Activated CD4-positive, alpha-beta T cell treated with anti-CD3 and anti-CD28 coated beads for 36 hours (primary cell): ENCODE data around the gene PDX1. TPM values are rescaled to one million over a fixed set of nuclear protein-coding genes. Genes with fewer than 3 reads are reported as not detected.

Experiments
- ATAC-seq: fragments of 200-7000 bp; cut with Tn5 transposase; one replicate; pipeline ENCODE4 v1.10.0; 2021; ENCODE audit warnings: mild to moderate bottlenecking, moderate library complexity
- CTCF ChIA-PET: fragments of 350-600 bp; sonication (Branson Sonifier 250); formaldehyde crosslinking; loops from one replicate; lab custom pipeline; 2021; ENCODE audit warnings: antibody characterized with exemption; lab: Charles Lee
- POLR2A ChIA-PET: fragments of 350-600 bp; sonication (Branson Sonifier 250); formaldehyde crosslinking; loops from one replicate; lab custom pipeline; 2021; ENCODE audit warnings: antibody characterized with exemption, inconsistent platforms; lab: Charles Lee
- DNase-seq: peaks from one replicate; pipeline ENCODE4 v3.0.0-alpha.2; 2020
- H3K27ac Mint-ChIP-seq: one replicate; pipeline ENCODE4 v1.8.0; 2021; ENCODE audit warnings: mixed read lengths
- H3K27me3 Mint-ChIP-seq: one replicate; pipeline ENCODE4 v1.8.0; 2021; ENCODE audit warnings: mixed read lengths
- H3K36me3 Mint-ChIP-seq: one replicate; pipeline ENCODE4 v1.8.0; 2021; ENCODE audit warnings: low read depth, mixed read lengths
- H3K4me1 Mint-ChIP-seq: one replicate; pipeline ENCODE4 v1.8.0; 2021; ENCODE audit warnings: mixed read lengths
- H3K4me3 Mint-ChIP-seq: one replicate; pipeline ENCODE4 v1.8.0; 2021; ENCODE audit warnings: mild to moderate bottlenecking, moderate library complexity, mixed read lengths
- H3K9me3 Mint-ChIP-seq: one replicate; pipeline ENCODE4 v1.8.0; 2021; ENCODE audit warnings: low read depth, mixed read lengths
- intact Hi-C, 2 experiments: fragments of 100-400 bp; cut with DNase I in 1 of 2; cut with micrococcal nuclease in 1 of 2; formaldehyde crosslinking; loops; one replicate each; pipeline versions ENCODE4 v1.14.2 to v1.15.1; 2022 to 2024; cut with DNase I, micrococcal nuclease
- total RNA-seq, 2 experiments: library from RNA; stranded (reverse); gene quantifications; one replicate each; pipeline ENCODE4 v1.2.3, GENCODE V29; 2021

Gene PDX1
- total RNA-seq, 2 experiments from 2014 or later, result not detected

DNA sequence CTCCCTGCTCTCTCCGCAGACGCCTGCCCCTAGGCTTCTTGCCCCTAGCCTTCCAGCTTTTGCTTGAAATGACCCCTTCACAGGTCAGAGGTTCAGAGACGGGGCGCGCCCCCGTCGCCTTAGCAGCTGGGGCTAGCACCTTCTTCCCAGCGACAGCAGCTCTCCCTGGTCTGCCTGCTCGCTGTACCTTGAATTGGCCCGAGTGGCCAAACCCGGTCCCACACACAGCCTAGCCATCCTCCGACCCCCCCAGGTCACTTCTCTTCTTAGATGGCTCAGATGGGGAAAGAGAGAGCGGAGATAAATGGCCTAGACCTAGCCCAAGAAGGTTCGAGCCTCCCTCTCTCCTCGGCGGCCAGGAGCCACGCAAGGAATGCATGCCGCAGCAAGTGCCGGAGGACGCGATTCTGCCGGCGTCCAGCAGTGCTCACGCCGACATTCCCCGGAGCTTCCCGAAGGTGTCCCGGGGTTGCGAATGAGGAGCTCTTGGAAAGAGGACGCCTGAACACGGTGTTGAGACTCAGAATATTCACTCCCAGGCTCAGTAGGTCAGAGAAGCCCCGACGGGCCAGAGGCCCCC lies 48.0 kb downstream of the PDX1 start:
- Mint-ChIP-seq H3K36me3 (no peaks in the 10 kb centered on the region), H3K27me3 (peaks cover 72% of the 10 kb centered on the region), H3K4me1 (peaks cover 24% of the 10 kb centered on the region), H3K27ac (no peak overlapping the region), H3K9me3 (no peaks in the 10 kb centered on the region), H3K4me3 (peak overlapping the region; percentile 35)
- ChIA-PET POLR2A (no interaction called here), CTCF (interaction anchor here (0.6 to 1.1 kb wide), 2 partner anchors 14 to 46 kb away, joined by 4 to 5 read pairs; no protein-coding TSS in a partner anchor)
- DNase-seq, result no peak
- intact Hi-C loops, result loop anchor here in 1 of 2 experiments (1.0 to 2.0 kb wide), 3 partner anchors 42 to 175 kb away; partner anchors contain the start of gene GSX1
- no peak for ATAC-seq

DNA sequence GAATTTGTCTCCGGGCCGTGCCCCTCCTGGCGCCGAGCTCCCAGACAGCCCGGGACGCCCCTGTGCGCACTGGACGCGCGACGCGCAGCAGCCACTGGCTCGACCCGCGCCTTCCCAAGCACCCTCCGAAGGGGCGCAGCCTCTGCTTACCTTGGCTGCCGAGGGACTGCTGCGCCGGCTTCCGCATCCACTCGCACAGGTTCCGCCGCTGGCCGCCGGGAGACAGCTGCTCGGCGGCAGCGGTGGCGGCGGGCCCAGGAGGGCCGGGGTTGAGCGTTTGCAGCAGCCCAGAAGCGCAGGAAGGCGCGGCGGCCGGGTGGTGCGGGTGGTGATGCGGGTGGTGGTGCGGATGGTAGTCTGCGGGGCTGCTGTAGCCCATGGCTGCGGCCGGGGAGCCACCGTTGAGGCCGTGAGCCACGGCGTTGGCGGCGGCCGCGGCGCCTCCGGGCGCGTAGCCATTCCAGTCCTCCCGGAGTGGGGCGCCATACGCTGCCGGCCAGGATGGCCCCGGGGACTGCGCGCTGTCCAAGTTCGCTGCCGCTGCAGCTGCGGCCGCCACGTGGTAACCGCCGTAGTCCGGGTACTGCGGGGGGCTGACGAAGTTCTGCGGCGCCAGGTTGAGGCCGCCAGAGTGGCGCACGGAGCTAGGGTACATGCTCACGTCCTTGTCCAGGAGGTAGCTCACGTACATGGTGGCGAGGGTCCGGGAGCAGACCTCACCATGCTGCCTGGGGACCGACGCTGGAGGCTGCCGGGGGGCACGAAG lies 48.7 kb downstream of the PDX1 start:
- H3K4me3 Mint-ChIP-seq, result no peak overlapping the region
- H3K27me3 Mint-ChIP-seq, result peaks cover 73% of the 10 kb centered on the region
- POLR2A ChIA-PET, result no interaction called here
- H3K36me3 Mint-ChIP-seq, result no peaks in the 10 kb centered on the region
- peaks cover 24% of the 10 kb centered on the region for H3K4me1 Mint-ChIP-seq
- DNase-seq (peak; percentile 38), ATAC-seq (peak; percentile 12)
- no peaks in the 10 kb centered on the region for H3K9me3 Mint-ChIP-seq
- intact Hi-C loops, result loop anchor here in 1 of 2 experiments (1.0 kb wide), 2 partner anchors 42 to 48 kb away; no protein-coding TSS in a partner anchor
- H3K27ac Mint-ChIP-seq, result no peak overlapping the region
- CTCF ChIA-PET, result interaction anchor here (0.6 to 2.1 kb wide), 4 partner anchors 10 to 1745 kb away, joined by 3 to 8 read pairs (median 4); no protein-coding TSS in a partner anchor

DNA sequence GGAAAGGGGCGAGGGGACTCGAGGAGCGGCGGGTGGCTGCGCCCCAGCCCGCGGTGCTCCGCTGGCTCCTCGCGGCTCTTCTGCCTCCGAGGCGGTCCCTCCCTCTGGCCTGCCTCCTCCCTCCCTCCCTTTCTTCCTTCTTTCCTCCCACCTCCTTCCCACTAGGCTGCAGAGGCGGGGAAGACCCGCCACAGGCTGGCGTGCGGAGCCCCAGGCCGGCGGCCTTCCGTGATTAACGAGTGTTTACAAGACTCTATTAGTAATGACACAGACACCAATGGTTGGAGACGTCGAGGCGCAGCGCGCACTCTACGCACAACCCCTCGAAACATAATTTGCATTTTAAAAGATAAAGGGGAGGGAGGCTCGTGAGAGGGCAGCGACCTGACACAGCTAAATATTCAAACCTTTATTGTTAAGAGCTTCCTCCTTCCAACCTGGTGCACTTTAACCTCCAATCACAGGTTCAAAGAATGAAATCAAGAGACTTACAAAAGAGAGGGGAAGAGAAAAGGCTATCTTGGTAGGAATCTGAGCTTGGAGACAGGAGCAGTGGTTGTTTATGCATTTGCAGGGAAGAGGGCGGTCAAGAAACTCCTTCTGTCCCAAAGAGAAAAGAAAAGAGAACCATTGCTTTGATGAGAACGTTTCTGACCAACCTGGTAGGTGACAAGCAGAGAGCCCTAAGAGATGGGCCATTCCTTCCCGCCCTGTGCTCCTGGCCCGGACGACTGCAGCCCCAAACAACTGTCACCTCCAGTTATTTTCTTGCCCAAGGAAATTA lies 49.5 kb downstream of the PDX1 start, which contains the start of gene CDX2:
Gene CDX2, minus strand, starts transcription at position 234 of the 784 bp plus-strand sequence. CDS start 309 bp downstream, outside the sequence.
- no peaks in the 10 kb centered on the region for H3K36me3 Mint-ChIP-seq
- peaks cover 24% of the 10 kb centered on the region for H3K4me1 Mint-ChIP-seq
- no peak within 1 kb of the TSS for H3K27ac Mint-ChIP-seq
- intact Hi-C loops, result no loop called here
- ChIA-PET CTCF (interaction anchor here (0.6 to 2.1 kb wide), 6 partner anchors 10 to 1745 kb away, joined by 3 to 8 read pairs (median 5); no protein-coding TSS in a partner anchor), POLR2A (no interaction called here)
- peaks cover 74% of the 10 kb centered on the region for H3K27me3 Mint-ChIP-seq
- DNase-seq (no peak), ATAC-seq (no peak)
- no peaks in the 10 kb centered on the region for H3K9me3 Mint-ChIP-seq
- H3K4me3 Mint-ChIP-seq, result no peak within 1 kb of the TSS

DNA sequence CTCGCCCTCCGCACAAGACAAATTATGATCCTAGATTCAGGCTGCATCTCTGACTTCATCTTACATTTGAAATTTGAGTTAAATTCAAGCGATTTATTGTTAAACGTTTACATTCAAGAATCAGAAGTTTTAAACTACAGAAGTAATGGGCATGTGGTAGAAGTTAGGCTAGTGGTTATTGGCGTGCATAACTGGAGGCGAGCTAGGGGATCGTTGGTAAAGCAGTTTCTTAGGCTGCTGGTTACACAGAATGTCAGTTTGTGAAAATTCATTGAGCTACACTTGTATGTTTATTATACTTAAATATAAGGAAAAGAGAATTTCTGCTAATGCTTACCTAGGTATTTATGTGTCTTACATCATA lies 50.0 kb downstream of the PDX1 start:
- H3K36me3 Mint-ChIP-seq, result no peaks in the 10 kb centered on the region
- no peak for ATAC-seq
- intact Hi-C loops, result loop anchor here (2.0 kb wide), 2 partner anchors 15 to 47 kb away; no protein-coding TSS in a partner anchor
- no peaks in the 10 kb centered on the region for H3K9me3 Mint-ChIP-seq
- no peak for DNase-seq
- no peak overlapping the region for H3K4me3 Mint-ChIP-seq
- H3K4me1 Mint-ChIP-seq, result peaks cover 24% of the 10 kb centered on the region
- ChIA-PET POLR2A (no interaction called here), CTCF (interaction anchor here (0.6 to 2.1 kb wide), 5 partner anchors 11 to 143 kb away, joined by 3 to 8 read pairs (median 6); no protein-coding TSS in a partner anchor)
- no peak overlapping the region for H3K27ac Mint-ChIP-seq
- H3K27me3 Mint-ChIP-seq, result peaks cover 75% of the 10 kb centered on the region

DNA sequence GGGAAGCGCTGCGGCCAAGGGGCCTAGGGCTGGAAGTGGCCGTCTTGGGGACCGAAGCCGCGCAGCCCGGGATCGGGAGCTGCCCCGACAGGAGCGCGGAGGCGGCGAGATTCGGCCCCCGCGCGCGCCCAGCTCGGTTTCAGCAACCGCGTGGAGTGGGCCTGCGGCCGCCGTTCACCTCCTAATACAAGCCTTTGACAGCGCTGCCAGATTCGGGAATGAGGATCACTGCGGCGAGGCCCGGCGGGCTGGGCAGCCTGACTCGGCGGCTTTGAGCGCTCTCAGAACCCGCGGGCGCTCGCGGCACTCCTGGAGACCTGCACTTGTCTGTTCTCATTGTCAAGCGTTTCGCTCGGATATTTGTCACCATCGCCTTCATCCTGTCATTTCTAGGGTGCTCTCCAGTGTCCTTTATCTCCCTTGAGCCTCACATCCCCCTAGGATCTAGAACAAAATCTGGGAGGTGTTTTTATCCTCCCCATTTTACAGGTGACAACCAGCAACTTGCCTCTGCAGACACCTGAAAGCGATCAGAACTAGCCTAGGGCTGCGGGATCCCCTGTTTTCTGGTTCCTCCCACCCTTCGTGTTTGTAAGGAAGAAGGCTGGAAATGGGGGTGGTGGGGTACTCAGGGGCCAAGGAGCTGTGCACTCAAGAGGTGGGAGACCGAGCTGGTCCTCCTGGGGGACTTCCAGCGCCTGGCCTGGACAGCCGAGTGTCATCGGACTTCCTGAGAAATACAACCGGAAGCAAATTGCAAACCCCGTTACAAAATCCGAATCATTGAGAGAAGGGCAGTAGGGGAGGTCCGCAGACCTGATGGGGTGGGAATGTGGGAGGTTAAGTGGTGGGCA lies 50.8 kb downstream of the PDX1 start:
- ATAC-seq (no peak), DNase-seq (no peak)
- no peak overlapping the region for H3K27ac Mint-ChIP-seq
- H3K4me1 Mint-ChIP-seq, result peaks cover 29% of the 10 kb centered on the region
- peaks cover 75% of the 10 kb centered on the region for H3K27me3 Mint-ChIP-seq
- H3K4me3 Mint-ChIP-seq, result no peak overlapping the region
- H3K9me3 Mint-ChIP-seq, result no peaks in the 10 kb centered on the region
- intact Hi-C loops, result loop anchor here (2.0 kb wide), 2 partner anchors 16 to 48 kb away; no protein-coding TSS in a partner anchor
- POLR2A ChIA-PET, result no interaction called here
- CTCF ChIA-PET, result interaction anchor here (0.6 to 2.1 kb wide), 6 partner anchors 12 to 144 kb away, joined by 3 to 8 read pairs (median 5); no protein-coding TSS in a partner anchor
- no peaks in the 10 kb centered on the region for H3K36me3 Mint-ChIP-seq

DNA sequence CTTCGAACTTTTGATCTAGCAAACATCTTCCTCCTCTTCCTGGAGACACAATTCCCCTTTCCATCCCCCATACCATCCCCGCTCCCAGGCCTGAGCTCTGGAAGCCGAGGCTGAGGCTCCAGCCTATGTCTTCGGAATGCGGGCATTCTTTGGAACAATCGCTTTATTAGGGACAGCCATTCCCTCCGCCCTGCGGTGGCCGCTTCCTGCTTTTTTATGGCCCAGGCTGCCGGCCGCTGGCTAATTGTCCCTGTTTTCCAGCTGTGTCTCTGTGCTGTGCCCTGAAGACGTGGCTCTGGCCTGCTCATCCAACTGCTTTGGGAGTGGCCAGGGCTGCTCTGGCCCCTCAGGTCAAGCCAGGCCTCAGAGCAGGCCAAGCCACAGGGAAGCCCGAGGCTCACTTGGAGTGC lies 51.4 kb downstream of the PDX1 start:
- Mint-ChIP-seq H3K9me3 (no peaks in the 10 kb centered on the region), H3K27me3 (peaks cover 74% of the 10 kb centered on the region), H3K36me3 (no peaks in the 10 kb centered on the region), H3K4me3 (no peak overlapping the region), H3K27ac (no peak overlapping the region), H3K4me1 (peaks cover 29% of the 10 kb centered on the region)
- intact Hi-C loops, result loop anchor here (2.0 kb wide), 2 partner anchors 16 to 48 kb away; no protein-coding TSS in a partner anchor
- DNase-seq, result no peak
- ChIA-PET POLR2A (no interaction called here), CTCF (interaction anchor here (0.6 to 1.3 kb wide), 4 partner anchors 12 to 145 kb away, joined by 3 to 5 read pairs (median 4); no protein-coding TSS in a partner anchor)
- ATAC-seq, result no peak

DNA sequence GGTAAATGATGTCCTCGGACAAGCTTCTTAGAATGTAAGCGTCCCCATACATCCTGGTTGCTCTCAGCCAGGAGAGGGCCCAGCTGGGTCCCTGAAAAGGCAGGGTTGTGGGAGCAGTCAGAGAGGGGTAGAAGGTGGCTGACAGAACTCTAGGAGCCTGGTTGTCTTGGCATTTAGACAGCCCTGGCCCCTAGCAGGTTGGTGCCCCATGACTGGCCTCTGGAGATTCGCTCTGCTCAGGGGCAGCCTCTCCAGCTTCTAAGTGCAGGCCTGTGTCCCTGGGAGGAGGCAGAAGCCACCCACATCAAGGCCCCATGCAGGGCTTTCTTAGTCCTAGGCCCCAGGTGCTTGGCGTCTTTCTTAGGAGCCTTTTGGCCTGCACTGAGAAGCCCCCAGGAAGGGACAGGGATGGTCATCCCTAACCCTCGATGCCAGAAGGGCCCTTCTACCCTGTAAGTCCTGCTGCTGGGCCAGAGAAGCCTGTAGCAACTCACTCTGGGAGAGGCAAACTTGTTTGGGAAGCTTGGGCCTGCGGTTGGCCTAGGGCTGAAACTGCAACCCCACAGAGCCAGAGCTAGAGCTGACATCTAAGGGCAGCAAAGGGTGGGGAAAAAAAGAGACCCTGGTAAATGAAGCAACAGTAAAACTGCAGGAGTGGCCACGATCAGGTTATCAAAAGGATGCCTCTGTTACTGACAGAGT lies 52.1 kb downstream of the PDX1 start:
- H3K9me3 Mint-ChIP-seq, result no peaks in the 10 kb centered on the region
- peaks cover 25% of the 10 kb centered on the region for H3K4me1 Mint-ChIP-seq
- ChIA-PET POLR2A (no interaction called here), CTCF (interaction anchor here (0.6 to 1.3 kb wide), 5 partner anchors 11 to 1117 kb away, joined by 3 to 5 read pairs (median 4); no protein-coding TSS in a partner anchor)
- intact Hi-C loops, result loop anchor here (2.0 kb wide), 2 partner anchors 17 to 49 kb away; no protein-coding TSS in a partner anchor
- DNase-seq (no peak), ATAC-seq (no peak)
- no peaks in the 10 kb centered on the region for H3K36me3 Mint-ChIP-seq
- peaks cover 76% of the 10 kb centered on the region for H3K27me3 Mint-ChIP-seq
- no peak overlapping the region for H3K27ac Mint-ChIP-seq
- H3K4me3 Mint-ChIP-seq, result no peak overlapping the region

DNA sequence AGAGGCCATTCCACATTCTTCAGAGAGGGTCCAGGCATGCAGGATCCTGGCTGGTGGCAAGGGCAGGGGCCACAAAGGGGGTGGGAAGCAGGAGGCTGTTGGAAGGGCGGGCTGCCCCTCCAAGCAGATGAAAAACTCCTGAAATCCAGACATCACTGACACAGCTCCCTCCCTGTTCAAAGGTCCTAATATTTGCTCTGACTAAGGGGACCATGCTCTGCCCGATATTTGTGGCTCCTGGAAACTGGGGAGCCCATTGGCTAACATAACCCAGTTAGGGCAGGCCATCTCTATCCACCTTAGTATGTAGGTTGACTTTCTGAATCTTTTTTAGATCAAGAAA lies 52.6 kb downstream of the PDX1 start:
- DNase-seq (no peak), ATAC-seq (no peak)
- ChIA-PET CTCF (interaction anchor here (0.6 to 1.2 kb wide), 3 partner anchors 12 to 1117 kb away, joined by 3 to 5 read pairs (median 4); no protein-coding TSS in a partner anchor), POLR2A (no interaction called here)
- H3K27me3 Mint-ChIP-seq, result peaks cover 75% of the 10 kb centered on the region
- no peak overlapping the region for H3K27ac Mint-ChIP-seq
- no peaks in the 10 kb centered on the region for H3K36me3 Mint-ChIP-seq
- H3K4me3 Mint-ChIP-seq, result no peak overlapping the region
- peaks cover 21% of the 10 kb centered on the region for H3K4me1 Mint-ChIP-seq
- intact Hi-C loops, result no loop called here
- H3K9me3 Mint-ChIP-seq, result no peaks in the 10 kb centered on the region

DNA sequence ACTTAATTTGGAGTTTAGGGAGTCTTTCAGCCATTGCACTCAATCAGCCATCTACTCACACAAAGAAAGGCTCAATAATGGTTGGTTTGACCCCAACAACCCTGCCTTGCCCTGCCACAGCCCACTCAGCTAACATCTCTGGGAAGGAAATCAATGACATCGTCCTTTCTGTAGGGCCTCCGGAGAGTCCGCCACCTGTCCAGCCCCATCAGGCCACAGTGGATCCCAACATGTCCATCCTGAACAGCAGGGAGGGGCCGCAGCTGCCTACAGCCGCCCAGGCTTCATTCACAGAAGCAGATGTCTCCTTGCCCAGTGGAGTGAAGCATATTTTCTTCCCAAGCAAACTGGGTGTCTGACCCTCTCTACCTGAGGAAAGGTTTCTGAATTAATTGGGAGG lies 53.5 kb downstream of the PDX1 start:
- intact Hi-C loops, result no loop called here
- Mint-ChIP-seq H3K4me3 (no peak overlapping the region), H3K9me3 (no peaks in the 10 kb centered on the region), H3K27me3 (peaks cover 72% of the 10 kb centered on the region), H3K36me3 (no peaks in the 10 kb centered on the region), H3K4me1 (peaks cover 17% of the 10 kb centered on the region), H3K27ac (no peak overlapping the region)
- DNase-seq, result no peak
- no peak for ATAC-seq
- POLR2A ChIA-PET, result no interaction called here
- CTCF ChIA-PET, result interaction anchor here (0.6 kb wide), 1 partner anchor 12 kb away, joined by 3 read pairs; no protein-coding TSS in a partner anchor
